MCF 10A (cell line): ENCODE results near the gene ATP6V0A1. TPM values are rescaled to one million over a fixed set of nuclear protein-coding genes. Genes with fewer than 3 reads are reported as not detected.

Experiments
- BruUV-seq: library from RNA; stranded (reverse); fragments of 400-500 nt; replicated peaks from 2 replicates; lab custom pipeline; 2021; lab: Mats Ljungman, UMichigan
- CTCF ChIA-PET: fragments of 300-600 bp; sonication (Branson Sonifier 250); formaldehyde crosslinking; extraction: SDS; loops from one replicate; lab custom pipeline; 2021; ENCODE audit warnings: antibody characterized with exemption, inconsistent platforms; lab: Yijun Ruan, JAX
- POLR2A ChIA-PET: fragments of 300-600, 350-650 bp; sonication (Branson Sonifier 250); formaldehyde crosslinking; extraction: SDS; loops from one replicate; lab custom pipeline; 2020; ENCODE audit warnings: antibody characterized with exemption, inconsistent platforms; lab: Yijun Ruan, JAX
- DNase-seq: peaks from one replicate; pipeline ENCODE4 v3.0.0-alpha.2; 2018; ENCODE audit not compliant: unreplicated experiment
- H3K27ac Mint-ChIP-seq: one replicate; pipeline ENCODE4 v1.8.0; 2022; ENCODE audit warnings: mild to moderate bottlenecking, low read depth, mixed read lengths; ENCODE audit not compliant: unreplicated experiment
- H3K27me3 Mint-ChIP-seq: one replicate; pipeline ENCODE4 v1.8.0; 2022; ENCODE audit warnings: mixed read lengths; ENCODE audit not compliant: insufficient read depth, unreplicated experiment
- H3K36me3 Mint-ChIP-seq: one replicate; pipeline ENCODE4 v1.8.0; 2022; ENCODE audit warnings: mild to moderate bottlenecking, moderate library complexity, mixed read lengths; ENCODE audit not compliant: insufficient read depth, unreplicated experiment
- H3K4me1 Mint-ChIP-seq: one replicate; pipeline ENCODE4 v1.8.0; 2022; ENCODE audit warnings: mixed read lengths; ENCODE audit not compliant: insufficient read depth, unreplicated experiment
- H3K4me3 Mint-ChIP-seq: one replicate; pipeline ENCODE4 v1.8.0; 2022; ENCODE audit warnings: mild to moderate bottlenecking, moderate library complexity, mixed read lengths; ENCODE audit not compliant: unreplicated experiment
- H3K9me3 Mint-ChIP-seq: one replicate; pipeline ENCODE4 v1.8.0; 2022; ENCODE audit warnings: mixed read lengths; ENCODE audit not compliant: unreplicated experiment
- intact Hi-C: fragments of 100-400 bp; cut with micrococcal nuclease; formaldehyde crosslinking; loops from 2 replicates; pipeline ENCODE4 v1.14.1; 2022
- total RNA-seq: library from RNA; stranded (reverse); gene quantifications from 2 replicates; pipeline ENCODE4 v1.2.3, GENCODE V29; 2022
- TF ChIP-seq, protein P1 (sequence below): fragments of 200-600 bp; IDR thresholded peaks from one replicate; pipeline ENCODE4 v1.8.0; 2022; ENCODE audit warnings: antibody characterized with exemption, mild to moderate bottlenecking; ENCODE audit not compliant: unreplicated experiment

ATP6V0A1 gene
- total RNA-seq, 1 experiment from 2014 or later: 56.0 TPM

DNA sequence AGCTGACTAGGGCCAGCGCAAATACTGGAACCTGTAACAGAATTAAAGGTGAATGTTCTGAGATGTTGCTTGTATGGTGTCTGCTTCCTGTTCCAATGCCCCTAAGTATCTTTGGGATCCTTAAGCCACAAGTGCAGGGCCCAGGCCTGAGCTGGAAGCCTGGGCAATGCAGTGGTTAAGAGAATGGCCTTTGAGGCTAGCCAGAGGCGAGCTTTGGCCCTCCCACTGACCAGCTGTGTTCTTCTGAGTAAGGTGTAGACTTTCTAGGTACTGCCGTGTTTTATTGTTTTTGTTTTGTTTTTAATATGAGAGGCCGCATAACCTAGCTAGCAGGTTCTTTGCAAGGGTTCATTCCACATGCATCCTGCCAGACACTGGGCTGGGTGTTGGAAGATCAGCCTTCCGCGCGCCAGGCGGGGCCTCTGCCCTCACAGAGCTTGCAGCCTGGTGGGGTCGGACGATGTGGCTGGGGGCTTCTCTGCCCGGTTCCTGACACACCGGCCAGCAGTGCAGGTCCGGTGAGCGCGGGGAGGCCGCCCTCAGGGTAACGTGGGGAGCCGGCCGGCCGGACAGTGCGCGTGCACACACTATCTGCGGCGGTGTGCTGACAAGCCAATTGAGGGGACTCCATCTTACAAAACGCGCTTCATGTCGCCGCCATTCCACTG, 107.7 kb downstream of the ATP6V0A1 start:
- POLR2A ChIA-PET: interaction anchor here (1.2 to 6.2 kb wide), 3 partner anchors 11 to 30 kb away, joined by 8 to 51 read pairs (median 10); partner anchors contain the start of genes NAGLU and PSMC3IP
- peaks cover 18% of the 10 kb centered on the region for H3K4me1 Mint-ChIP-seq
- peaks cover 40% of the 10 kb centered on the region for H3K36me3 Mint-ChIP-seq
- H3K27me3 Mint-ChIP-seq: no peaks in the 10 kb centered on the region
- BruUV-seq: no TSS peak
- H3K9me3 Mint-ChIP-seq: no peaks in the 10 kb centered on the region
- peak overlapping the region; percentile 79 for H3K4me3 Mint-ChIP-seq
- DNase-seq: no peak
- TF ChIP-seq, protein P1, sequence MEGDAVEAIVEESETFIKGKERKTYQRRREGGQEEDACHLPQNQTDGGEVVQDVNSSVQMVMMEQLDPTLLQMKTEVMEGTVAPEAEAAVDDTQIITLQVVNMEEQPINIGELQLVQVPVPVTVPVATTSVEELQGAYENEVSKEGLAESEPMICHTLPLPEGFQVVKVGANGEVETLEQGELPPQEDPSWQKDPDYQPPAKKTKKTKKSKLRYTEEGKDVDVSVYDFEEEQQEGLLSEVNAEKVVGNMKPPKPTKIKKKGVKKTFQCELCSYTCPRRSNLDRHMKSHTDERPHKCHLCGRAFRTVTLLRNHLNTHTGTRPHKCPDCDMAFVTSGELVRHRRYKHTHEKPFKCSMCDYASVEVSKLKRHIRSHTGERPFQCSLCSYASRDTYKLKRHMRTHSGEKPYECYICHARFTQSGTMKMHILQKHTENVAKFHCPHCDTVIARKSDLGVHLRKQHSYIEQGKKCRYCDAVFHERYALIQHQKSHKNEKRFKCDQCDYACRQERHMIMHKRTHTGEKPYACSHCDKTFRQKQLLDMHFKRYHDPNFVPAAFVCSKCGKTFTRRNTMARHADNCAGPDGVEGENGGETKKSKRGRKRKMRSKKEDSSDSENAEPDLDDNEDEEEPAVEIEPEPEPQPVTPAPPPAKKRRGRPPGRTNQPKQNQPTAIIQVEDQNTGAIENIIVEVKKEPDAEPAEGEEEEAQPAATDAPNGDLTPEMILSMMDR: no peak
- CTCF ChIA-PET: interaction anchor here (0.5 to 4.0 kb wide), 5 partner anchors 12 to 1045 kb away, joined by 3 to 17 read pairs (median 4); partner anchors contain the start of gene PSMC3IP
- H3K27ac Mint-ChIP-seq: no peak overlapping the region
- intact Hi-C loops: no loop called here

DNA sequence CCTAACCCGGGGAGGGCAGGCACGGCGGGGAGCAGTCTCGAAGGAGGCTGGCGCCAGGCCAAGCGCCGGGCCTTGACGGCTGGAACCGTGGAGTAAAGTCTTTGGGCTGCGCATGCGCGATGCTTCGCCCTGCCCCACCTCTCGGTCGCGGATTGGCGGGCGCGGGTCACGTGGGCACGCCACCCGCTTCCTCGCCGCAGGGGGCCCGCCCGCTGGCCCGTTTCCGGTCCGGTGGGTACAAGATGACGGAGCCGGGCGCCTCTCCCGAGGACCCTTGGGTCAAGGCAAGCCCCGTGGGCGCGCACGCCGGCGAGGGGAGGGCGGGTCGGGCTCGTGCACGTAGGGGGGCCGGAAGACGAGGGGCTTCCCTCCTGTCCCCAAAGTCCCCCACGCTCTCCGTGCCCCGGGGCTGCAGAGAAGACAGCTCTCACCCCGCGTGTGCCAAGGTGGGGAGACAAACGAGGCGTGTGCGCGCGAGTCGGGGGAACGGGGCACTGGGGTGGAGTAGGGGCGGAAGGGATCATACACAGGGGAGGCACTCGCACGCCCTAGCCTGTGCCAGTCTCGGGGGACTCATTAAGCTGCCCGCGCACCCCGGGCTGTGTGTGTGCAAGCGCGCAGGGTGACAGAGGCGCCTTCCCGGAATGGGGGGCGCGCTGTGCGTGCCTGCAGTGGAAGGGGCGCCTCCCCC, 108.3 kb downstream of the ATP6V0A1 start, which contains the start of gene MLX:
TSS of gene MLX (plus strand) at position 218 of the 691 bp plus-strand sequence. CDS start at position 243, 25 bp downstream.
- POLR2A ChIA-PET: interaction anchor here (0.6 to 6.2 kb wide), 11 partner anchors 10 to 373 kb away, joined by 3 to 51 read pairs (median 6); partner anchors contain the start of genes BECN1, GHDC, NAGLU and PLEKHH3
- H3K27ac Mint-ChIP-seq: peak within 1 kb of the TSS; percentile 90
- DNase-seq: peak; percentile 90
- no peaks in the 10 kb centered on the region for H3K9me3 Mint-ChIP-seq
- peaks cover 13% of the 10 kb centered on the region for H3K4me1 Mint-ChIP-seq
- CTCF ChIA-PET: interaction anchor here (0.7 to 4.0 kb wide), 5 partner anchors 11 to 1046 kb away, joined by 3 to 17 read pairs (median 3); partner anchors contain the start of gene PSMC3IP
- H3K36me3 Mint-ChIP-seq: peaks cover 40% of the 10 kb centered on the region
- no TSS peak for BruUV-seq
- intact Hi-C loops: no loop called here
- TF ChIP-seq, protein P1: no peak
- H3K27me3 Mint-ChIP-seq: no peaks in the 10 kb centered on the region
- peak within 1 kb of the TSS; percentile 79 for H3K4me3 Mint-ChIP-seq

DNA sequence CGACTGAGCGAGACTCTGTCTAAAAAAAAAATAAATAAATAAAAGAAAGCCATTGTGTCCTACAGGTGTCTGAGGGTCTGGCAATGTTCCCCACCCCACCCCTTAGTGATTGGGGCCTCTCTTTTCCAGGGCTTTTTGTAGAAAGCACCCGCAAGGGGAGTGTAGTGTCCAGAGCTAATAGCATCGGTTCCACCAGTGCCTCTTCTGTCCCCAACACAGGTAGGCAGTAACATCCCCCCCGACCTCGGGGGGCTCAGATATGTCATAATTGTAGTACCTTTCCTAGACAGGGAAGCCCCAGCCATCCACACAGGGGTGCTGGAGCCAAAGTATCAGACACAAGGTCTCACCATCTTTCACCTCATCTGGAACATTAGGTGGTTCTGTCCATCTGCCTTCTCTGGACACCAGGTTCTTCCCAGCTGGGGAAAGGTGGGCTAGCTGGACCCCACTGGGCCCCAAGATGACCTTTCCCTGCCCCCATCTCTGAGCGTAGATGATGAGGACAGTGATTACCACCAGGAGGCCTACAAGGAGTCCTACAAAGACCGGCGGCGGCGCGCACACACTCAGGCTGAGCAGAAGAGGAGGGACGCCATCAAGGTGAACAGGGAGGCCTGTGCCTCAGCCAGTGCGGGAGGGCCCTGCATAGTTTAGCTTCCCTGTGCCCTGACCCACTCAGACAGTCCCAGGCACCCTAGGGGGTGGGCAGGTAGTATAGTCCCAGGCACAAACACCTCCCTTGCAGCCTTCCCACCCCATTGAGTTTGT, 109.8 kb downstream of the ATP6V0A1 start:
- CTCF ChIA-PET: interaction anchor here (1.2 to 4.0 kb wide), 3 partner anchors 8 to 20 kb away, joined by 3 to 17 read pairs (median 3); partner anchors contain the start of gene PSMC3IP
- POLR2A ChIA-PET: interaction anchor here (0.6 to 6.2 kb wide), 5 partner anchors 9 to 374 kb away, joined by 3 to 51 read pairs (median 6); partner anchors contain the start of genes BECN1, GHDC, NAGLU and PSMC3IP
- BruUV-seq: no TSS peak
- Mint-ChIP-seq H3K9me3 (no peaks in the 10 kb centered on the region), H3K4me1 (peaks cover 11% of the 10 kb centered on the region), H3K36me3 (peaks cover 52% of the 10 kb centered on the region), H3K27me3 (no peaks in the 10 kb centered on the region), H3K27ac (peak overlapping the region; percentile 90), H3K4me3 (no peak overlapping the region)
- DNase-seq: no peak
- intact Hi-C loops: no loop called here
- TF ChIP-seq, protein P1: no peak
